ENCODE results near the gene DNAJC13. TPM values are rescaled to one million over a fixed set of nuclear protein-coding genes. Genes with fewer than 3 reads are reported as not detected.
A peak's percentile ranks its signal among the peaks of the same experiment; 100 is the strongest.

DNAJC13 gene
- total and polyA plus RNA-seq, 12 donors, result 6.3 to 40.5 (median 30.8) TPM

- 58 to 68% methylated on average over 8 of the region's 8 CpGs for WGBS, 2 donors
- H3K9me3 ChIP-seq, result no peaks in the 10 kb centered on the region
- DNase-seq (peak; percentile 39 to 60), ATAC-seq (peak; percentile 77 to 89 (median 82))
- intact Hi-C loops (cut with DNase I), result no loop called here
- H3K36me3 ChIP-seq, result peaks cover 0 to 33% (median 4%) of the 10 kb centered on the region in 9 donors
- H3K4me3 ChIP-seq, result no peak overlapping the region
- peaks cover 0 to 49% (median 18%) of the 10 kb centered on the region in 9 donors for H3K4me1 ChIP-seq
- peak overlapping the region in 7 of 10 donors; percentile 5 to 67 (median 50) for H3K27ac ChIP-seq
- no peaks in the 10 kb centered on the region for H3K27me3 ChIP-seq
- no peak for TF ChIP-seq CTCF (IDR thresholded peaks at IDR 0.05)
These were observed 139.3 kb downstream of the DNAJC13 start for GRCh38 chr3:132556508-132557159.

- intact Hi-C loops (cut with DNase I), result no loop called here
- TF ChIP-seq CTCF (IDR thresholded peaks at IDR 0.05), result no peak
- peaks cover 0 to 38% (median 4%) of the 10 kb centered on the region in 9 donors for H3K36me3 ChIP-seq
- peaks cover 0 to 15% (median 3%) of the 10 kb centered on the region in 9 donors for H3K4me1 ChIP-seq
- H3K27ac ChIP-seq, result no peak overlapping the region
- no peaks in the 10 kb centered on the region for H3K27me3 ChIP-seq
- DNase-seq (no peak), ATAC-seq (no peak)
- no peaks in the 10 kb centered on the region for H3K9me3 ChIP-seq
- no peak overlapping the region for H3K4me3 ChIP-seq
- WGBS, 2 donors, result 83 to 87% methylated on average over 4 of the region's 4 CpGs
These were observed 143.7 kb downstream of the DNAJC13 start for GRCh38 chr3:132561003-132561402.

- ATAC-seq (no peak), DNase-seq (no peak)
- Histone ChIP-seq H3K36me3 (peaks cover 0 to 30% (median 4%) of the 10 kb centered on the region in 9 donors), H3K4me1 (peaks cover 0 to under 1% (median 0%) of the 10 kb centered on the region in 9 donors), H3K9me3 (no peaks in the 10 kb centered on the region), H3K27ac (no peak overlapping the region), H3K4me3 (no peak overlapping the region), H3K27me3 (no peaks in the 10 kb centered on the region)
- intact Hi-C loops (cut with DNase I), result no loop called here
- WGBS, 2 donors, result 92 to 94% methylated on average over 4 of the region's 4 CpGs
- TF ChIP-seq CTCF (IDR thresholded peaks at IDR 0.05), result no peak
These were observed 146.2 kb downstream of the DNAJC13 start for GRCh38 chr3:132563420-132564069.

GRCh38 chr3:132564070-132564465 is 146.8 kb downstream of the DNAJC13 start:
- WGBS, 2 donors, result 88 to 93% methylated on average over 2 of the region's 2 CpGs
- intact Hi-C loops (cut with DNase I), result no loop called here
- TF ChIP-seq CTCF (IDR thresholded peaks at IDR 0.05), result no peak
- Histone ChIP-seq H3K36me3 (peaks cover 0 to 24% (median 3%) of the 10 kb centered on the region in 9 donors), H3K27ac (no peak overlapping the region), H3K4me1 (peaks cover 0 to 5% (median 0%) of the 10 kb centered on the region in 9 donors), H3K4me3 (no peak overlapping the region), H3K9me3 (no peaks in the 10 kb centered on the region), H3K27me3 (no peaks in the 10 kb centered on the region)
- no peak for ATAC-seq
- DNase-seq, result no peak

All from heart right ventricle (tissue), 16 donors.